ENCODE results near the gene BICDL2. TPM values are rescaled to one million over a fixed set of nuclear protein-coding genes. Genes with fewer than 3 reads are reported as not detected.

BICDL2 gene
- total and polyA plus RNA-seq, 9 of the 15 experiments (the other 6 are each of a cell fraction or from before 2014, with no cell fraction given), result 0.09 to 0.28 (median 0.09) TPM; not detected in 6

DNA sequence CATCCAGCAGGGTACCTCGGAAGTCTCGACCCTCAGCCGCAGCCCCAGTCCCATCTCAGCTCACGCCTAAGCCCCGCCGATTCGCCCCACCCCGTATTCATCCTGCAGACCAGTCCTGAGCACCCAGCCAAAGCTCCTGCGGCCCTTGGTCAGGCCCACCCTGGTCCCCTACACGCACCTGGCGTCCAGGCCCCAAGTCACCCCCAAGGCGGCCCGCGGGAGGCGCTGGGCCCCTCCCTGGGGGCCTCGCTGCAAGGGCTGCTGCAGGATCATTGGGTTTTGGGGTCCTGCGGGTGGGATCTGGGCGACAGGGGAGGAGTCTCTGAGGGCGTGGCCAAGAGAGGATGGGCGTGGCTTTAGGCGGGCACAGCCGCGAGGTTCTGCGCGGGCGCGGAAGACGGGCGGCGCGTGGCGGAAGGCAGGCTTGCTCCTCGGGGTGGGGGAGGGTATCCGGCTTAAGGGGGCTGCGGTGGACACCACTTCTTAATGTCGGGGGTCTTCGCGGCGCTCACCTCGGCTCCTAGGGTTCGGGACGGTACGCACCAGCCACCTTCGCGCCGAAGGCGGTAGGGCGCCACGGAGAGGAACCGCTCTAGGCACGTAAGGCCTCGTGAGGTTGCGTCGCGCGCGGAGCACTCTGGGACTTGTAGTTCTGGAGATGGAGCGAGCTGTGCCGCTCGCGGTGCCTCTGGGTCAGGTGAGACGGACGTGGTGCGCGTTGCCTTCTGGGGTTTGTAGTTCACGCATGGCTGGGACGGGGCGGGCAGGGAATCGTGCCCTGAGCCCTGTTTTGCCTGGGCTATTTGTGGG lies 12.9 kb downstream of the BICDL2 start, which contains the start of the genes HCFC1R1 and THOC6 (continued):
- TF ChIP-seq, protein P1, sequence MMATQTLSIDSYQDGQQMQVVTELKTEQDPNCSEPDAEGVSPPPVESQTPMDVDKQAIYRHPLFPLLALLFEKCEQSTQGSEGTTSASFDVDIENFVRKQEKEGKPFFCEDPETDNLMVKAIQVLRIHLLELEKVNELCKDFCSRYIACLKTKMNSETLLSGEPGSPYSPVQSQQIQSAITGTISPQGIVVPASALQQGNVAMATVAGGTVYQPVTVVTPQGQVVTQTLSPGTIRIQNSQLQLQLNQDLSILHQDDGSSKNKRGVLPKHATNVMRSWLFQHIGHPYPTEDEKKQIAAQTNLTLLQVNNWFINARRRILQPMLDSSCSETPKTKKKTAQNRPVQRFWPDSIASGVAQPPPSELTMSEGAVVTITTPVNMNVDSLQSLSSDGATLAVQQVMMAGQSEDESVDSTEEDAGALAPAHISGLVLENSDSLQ (IDR thresholded peaks at IDR 0.05), result peak; percentile 40
- TF ChIP-seq ZKSCAN1 (IDR thresholded peaks at IDR 0.05; ENCODE audit: low read depth, low read length), result peak; percentile 35; the same call in 1 of the 2 replicates
- TF ChIP-seq CHCHD3 (CRISPR knock-in tag; IDR thresholded peaks at IDR 0.05), result no peak
- TF ChIP-seq ZZZ3 (IDR thresholded peaks at IDR 0.05), result no peak
- TF ChIP-seq LARP7 (IDR thresholded peaks at IDR 0.05), result no peak
- TF ChIP-seq SMARCB1 (IDR thresholded peaks at IDR 0.05; ENCODE audit: insufficient read length, low read depth), result no peak
- no peak for TF ChIP-seq KLF6 (CRISPR knock-in tag; IDR thresholded peaks at IDR 0.05; ENCODE audit: borderline replicate concordance)
- no peak for TF ChIP-seq ZFPM2 (CRISPR knock-in tag; IDR thresholded peaks at IDR 0.05)
- no peak for TF ChIP-seq CREB5 (CRISPR knock-in tag; IDR thresholded peaks at IDR 0.05)
- peak; percentile 52 for TF ChIP-seq TAF1 (IDR thresholded peaks at IDR 0.05; ENCODE audit: control insufficient read depth, extremely low read depth, insufficient read depth, low read length, severe bottlenecking)
- TF ChIP-seq TAF15 (IDR thresholded peaks at IDR 0.05; ENCODE audit: low read depth, low read length), result peak; percentile 42; the same call in 1 of the 2 replicates
- TF ChIP-seq FOXK1 (CRISPR knock-in tag; IDR thresholded peaks at IDR 0.05; ENCODE audit: borderline replicate concordance), result no peak
- no peak for TF ChIP-seq MCM5 (IDR thresholded peaks at IDR 0.05; ENCODE audit: low read depth)
- no peak for TF ChIP-seq MTA2 (IDR thresholded peaks at IDR 0.05; ENCODE audit: low read depth)
- no peak for TF ChIP-seq ZBTB43 (CRISPR knock-in tag; IDR thresholded peaks at IDR 0.05)
- peak; percentile 95 for TF ChIP-seq SUPT5H (IDR thresholded peaks at IDR 0.05)
- no peak for TF ChIP-seq SRSF9 (IDR thresholded peaks at IDR 0.05; ENCODE audit: borderline replicate concordance, low read depth, low read length)
- no peak for TF ChIP-seq ZNF3 (CRISPR knock-in tag; IDR thresholded peaks at IDR 0.05)
- no peak for TF ChIP-seq NR1H2 (CRISPR knock-in tag; IDR thresholded peaks at IDR 0.05)
- no peak for TF ChIP-seq MAFK (IDR thresholded peaks at IDR 0.05; ENCODE audit: low read length)
- TF ChIP-seq ZNF584 (CRISPR knock-in tag; IDR thresholded peaks at IDR 0.05; ENCODE audit: low read depth), result 0 out of 2 replicates have a peak, but pooled peaks have one; percentile 45
- no peak for TF ChIP-seq NFE2 (IDR thresholded peaks at IDR 0.05; ENCODE audit: low read depth)
- no peak for TF ChIP-seq BCOR (IDR thresholded peaks at IDR 0.05)
- TF ChIP-seq ZNF436 (CRISPR knock-in tag; IDR thresholded peaks at IDR 0.05), result no peak
- TF ChIP-seq BRF2 (IDR thresholded peaks at IDR 0.05; ENCODE audit: borderline replicate concordance, insufficient read depth, insufficient read length), result no peak

All from K562 (cell line).